Adrenal gland (tissue), 19 donors: ENCODE results near the gene PHACTR2. TPM values are rescaled to one million over a fixed set of nuclear protein-coding genes. Genes with fewer than 3 reads are reported as not detected.
"Not testable (repeated sequence)": the region's sequence is repeated elsewhere in the genome, so short reads cannot be mapped to it uniquely, and the experiment has no call there.

ENCODE experiments used
- DNase-seq, 7 donors: peaks; one replicate each; pipeline ENCODE4 v3.0.0-alpha.2; 2019 to 2020
- H3K27ac ChIP-seq, 5 donors: fragments of 200-600 bp; sonication (generic) in 4 of 5; 1 replicate in 3 of 5; 2 replicates in 2 of 5; pipeline versions ENCODE4 v1.5.1 to v1.8.0; 2016 to 2020; ENCODE audit warnings: mild to moderate bottlenecking in 1 of 5
- H3K27me3 ChIP-seq: fragments of 200-600 bp; 2 replicates; pipeline ENCODE4 v1.8.0; 2021
- H3K36me3 ChIP-seq, 2 donors: fragments of 200-600 bp; replicated peaks in 1 of 2; 1 replicate in 1 of 2; 2 replicates in 1 of 2; pipeline versions ENCODE4 v1.5.1 to v1.8.0; 2018 to 2022
- H3K4me1 ChIP-seq, 2 donors: fragments of 200-600 bp; replicated peaks in 1 of 2; 1 replicate in 1 of 2; 2 replicates in 1 of 2; pipeline versions ENCODE4 v1.5.1 to v1.8.0; 2018 to 2021
- H3K4me3 ChIP-seq, 4 donors: fragments of 200-600 bp; sonication (generic) in 3 of 4; one replicate each; pipeline ENCODE4 v1.5.1; 2016 to 2018
- H3K9me3 ChIP-seq, 3 donors: fragments of 200-600 bp; sonication (generic) in 1 of 3; replicated peaks in 1 of 3; 1 replicate in 2 of 3; 2 replicates in 1 of 3; pipeline versions ENCODE4 v1.5.1 to v1.8.0; 2016 to 2021
- CTCF ChIP-seq, 6 experiments: fragments of 450-650 bp in 4 of 6; fragments of 200-600 bp in 2 of 6; sonication (generic) in 1 of 6; IDR thresholded peaks; 1 replicate in 5 of 6; 2 replicates in 1 of 6; pipeline versions ENCODE4 v1.5.1 to v1.8.0; 2016 to 2021; ENCODE audit warnings: antibody characterized with exemption in 6 of 6, mild to moderate bottlenecking in 2 of 6, moderate library complexity in 1 of 6
- POLR2A ChIP-seq, 2 donors: fragments of 450-650 bp; IDR thresholded peaks; one replicate each; pipeline ENCODE4 v1.6.1; 2017; ENCODE audit warnings: antibody characterized with exemption in 2 of 2, mild to moderate bottlenecking in 2 of 2, moderate library complexity in 1 of 2
- whole genome bisulfite sequencing, 4 donors: extraction: QIAGEN DNeasy Blood & Tissue Kit in 2 of 4; methylation state at CpG; one replicate each; pipeline versions ENCODE4 v1.1.5 to v1.1.7; 2013 to 2017; 5-methylcytosine and 5-hydroxymethylcytosine counted together
- intact Hi-C, 2 donors: fragments of 100-400 bp; cut with DNase I; formaldehyde crosslinking; loops; one replicate each; pipeline versions ENCODE4 v1.14.1 to v1.15.0; 2022 to 2023
- long read RNA-seq, 10 donors: library from polyadenylated mRNA in 3 of 10; unstranded in 2 of 10; stranded (forward) in 1 of 10; transcript quantifications; one replicate each; pipeline ENCODE4 v2.0.0 and lab custom pipeline, GENCODE V29; 2021 to 2026
- polyA plus RNA-seq, 3 donors: library from polyadenylated mRNA; stranded (reverse); fragments of 200-250 nt in 2 of 3; fragments of 350-450 nt in 1 of 3; fragmentation: Illumina TruSeq in 1 of 3; extraction: RNeasy Lipid Tissue Mini Kit (QIAGEN cat#74804) in 1 of 3; gene quantifications; one replicate each; pipeline ENCODE4 v1.2.3, GENCODE V29; 2013 to 2014
- total RNA-seq, 9 donors: library from RNA; depleted of rRNA in 4 of 9; stranded (reverse); fragments of >200 nt in 4 of 9; fragments of 120-200 nt in 1 of 9; fragmentation: NEBNext Ultra II Directional in 1 of 9; extraction: Animal tissue kit (Norgen Biotek cat#: 25700) in 1 of 9; gene quantifications; one replicate each; pipeline versions ENCODE4 v1.1.0 to v1.2.4, GENCODE V29; 2013 to 2023
- donor health status: healthy with polysubstance abuse.
- donor health status: Bipolar disorder and iron deficiency.
- donor health status: DM: yes; HTN: yes; CAD: no.
- donor health status: DM: no; HTN: no; CAD: no.
- donor health status: DM: no; HTN: no; CAD: no.
- donor health status: DM: yes; HTN: yes; CAD: no.

Gene PHACTR2
- total RNA-seq (100 to 1,000 TPM; 118 to 315 (median 241) TPM), polyA plus RNA-seq (10 to 100 TPM; 12.1 to 40.3 (median 34.5) TPM)
- long read RNA-seq, donor 1, full-length matches to known transcripts: 4 of 4 reads
- long read RNA-seq, donor 1, partial matches to known transcripts: 0 of 4 reads
- long read RNA-seq, donor 1, other reads (novel, unspliced or antisense): 0 of 4 reads
- long read RNA-seq, donor 2, full-length matches to known transcripts: 10 of 10 reads
- long read RNA-seq, donor 2, partial matches to known transcripts: 0 of 10 reads
- long read RNA-seq, donor 2, other reads (novel, unspliced or antisense): 0 of 10 reads
- long read RNA-seq, donor 3, full-length matches to known transcripts: 3 of 3 reads
- long read RNA-seq, donor 3, partial matches to known transcripts: 0 of 3 reads
- long read RNA-seq, donor 3, other reads (novel, unspliced or antisense): 0 of 3 reads
- long read RNA-seq, donor 4, full-length matches to known transcripts: 60 of 136 reads
- long read RNA-seq, donor 4, partial matches to known transcripts: 67 of 136 reads
- long read RNA-seq, donor 4, other reads (novel, unspliced or antisense): 9 of 136 reads
- long read RNA-seq, donor 5, full-length matches to known transcripts: 74 of 92 reads
- long read RNA-seq, donor 5, partial matches to known transcripts: 5 of 92 reads
- long read RNA-seq, donor 5, other reads (novel, unspliced or antisense): 13 of 92 reads
- long read RNA-seq, donor 6, full-length matches to known transcripts: 19 of 70 reads
- long read RNA-seq, donor 6, partial matches to known transcripts: 45 of 70 reads
- long read RNA-seq, donor 6, other reads (novel, unspliced or antisense): 6 of 70 reads
- long read RNA-seq, donor 7, partial matches to known transcripts: 22 of 28 reads
- long read RNA-seq, donor 7, other reads (novel, unspliced or antisense): 0 of 28 reads
- long read RNA-seq, donor 8, full-length matches to known transcripts: 15 of 15 reads
- long read RNA-seq, donor 8, partial matches to known transcripts: 0 of 15 reads
- long read RNA-seq, donor 8, other reads (novel, unspliced or antisense): 0 of 15 reads
- long read RNA-seq, donor 9, full-length matches to known transcripts: 9 of 9 reads
- long read RNA-seq, donor 9, partial matches to known transcripts: 0 of 9 reads
- long read RNA-seq, donor 9, other reads (novel, unspliced or antisense): 0 of 9 reads
- long read RNA-seq, donor 10, full-length matches to known transcripts: 3 of 3 reads
- long read RNA-seq, donor 10, partial matches to known transcripts: 0 of 3 reads
- long read RNA-seq, donor 10, other reads (novel, unspliced or antisense): 0 of 3 reads

GRCh38 chr6:143677891-143678791, at the start of gene PHACTR2:
Gene PHACTR2 (plus strand): TSS chr6:143677965. CDS start chr6:143678164, 199 bp downstream.
- H3K27ac ChIP-seq: peak within 1 kb of the TSS; percentile 86 to 97 (median 96)
- TF ChIP-seq POLR2A (IDR thresholded peaks at IDR 0.05) (peak in 1 of 2 donors; percentile 80), CTCF (IDR thresholded peaks at IDR 0.05) (no peak)
- peaks cover 0 to 9% (median 0%) of the 10 kb centered on the region in 3 donors for H3K9me3 ChIP-seq
- H3K4me1 ChIP-seq: peaks cover 3 to 37% of the 10 kb centered on the region in 2 donors
- no peaks in the 10 kb centered on the region for H3K27me3 ChIP-seq
- intact Hi-C loops: loop anchor here (10.0 kb wide), 2 partner anchors 73 to 337 kb away; no protein-coding TSS in a partner anchor
- peak; percentile 79 to 88 (median 85) for DNase-seq
- 1 to 3% (median 1%) methylated on average over 30 to 69 of the region's 69 CpGs for WGBS, 4 donors
- no peaks in the 10 kb centered on the region for H3K36me3 ChIP-seq
- H3K4me3 ChIP-seq: peak within 1 kb of the TSS; percentile 79 to 98 (median 82)

GRCh38 chr6:143629104-143630080, 48.4 kb upstream of the PHACTR2 start:
- no peak for DNase-seq
- H3K4me1 ChIP-seq: no peaks in the 10 kb centered on the region
- no peaks in the 10 kb centered on the region for H3K27me3 ChIP-seq
- 83 to 87% (median 85%) methylated on average over 12 of the region's 12 CpGs for WGBS, 4 donors
- no peak overlapping the region for H3K27ac ChIP-seq
- no peaks in the 10 kb centered on the region for H3K9me3 ChIP-seq
- no peaks in the 10 kb centered on the region for H3K36me3 ChIP-seq
- TF ChIP-seq CTCF (IDR thresholded peaks at IDR 0.05) (no peak), POLR2A (IDR thresholded peaks at IDR 0.05) (no peak)
- intact Hi-C loops: no loop called here
- no peak overlapping the region for H3K4me3 ChIP-seq

- DNase-seq, intact Hi-C loops, H3K36me3 ChIP-seq, H3K4me3 ChIP-seq, H3K27me3 ChIP-seq, H3K9me3 ChIP-seq, H3K27ac ChIP-seq, H3K4me1 ChIP-seq: not testable (repeated sequence)
- 89 to 97% (median 96%) methylated on average over 4 of the region's 4 CpGs for WGBS, 4 donors
Measured at GRCh38 chr6:143631196-143631595, 46.6 kb upstream of the PHACTR2 start.
